HCT116 (cell line): ENCODE measurements around the gene LANCL3. TPM values are rescaled to one million over a fixed set of nuclear protein-coding genes. Genes with fewer than 3 reads are reported as not detected.

Source experiments
- ATAC-seq: fragments of 200-7000 bp; cut with Tn5 transposase; 2 replicates; pipeline ENCODE4 v1.9.1; 2020; ENCODE audit warnings: mild to moderate bottlenecking, moderate library complexity
- BruUV-seq: library from RNA; stranded (reverse); fragments of 400-500 nt; replicated peaks from 2 replicates; lab custom pipeline; 2021; lab: Mats Ljungman, UMichigan
- CTCF ChIA-PET: fragments of 300-600 bp; sonication (Branson Sonifier 250); formaldehyde crosslinking; loops from one replicate; lab custom pipeline; 2021; ENCODE audit warnings: antibody characterized with exemption; lab: Charles Lee
- POLR2A ChIA-PET: fragments of 300-600, 350-600 bp; sonication (Branson Sonifier 250); formaldehyde crosslinking; loops from one replicate; lab custom pipeline; 2021; ENCODE audit warnings: antibody characterized with exemption; lab: Charles Lee
- RAD21 ChIA-PET, 2 experiments: fragments of 300-600 bp; sonication (Branson Sonifier 250); formaldehyde crosslinking; loops; one replicate each; lab custom pipeline; 2023; ENCODE audit warnings: low total read pairs in 2 of 2; ENCODE audit not compliant: uncharacterized antibody in 2 of 2, unreplicated experiment in 2 of 2, low non-redundant PET in 1 of 2; lab: Charles Lee
- DNase-seq: peaks from one replicate; pipeline ENCODE4 v3.0.0-alpha.2; 2010; ENCODE audit warnings: low read depth, low spot score
- H2AFZ ChIP-seq: fragments of 200-600 bp; shearing (Covaris generic), sonication (generic); 2 replicates; pipeline ENCODE4 v1.6.1; 2017; ENCODE audit warnings: low read depth, mixed run types, mixed read lengths, antibody characterized with exemption, low read length; ENCODE audit not compliant: poor library complexity, severe bottlenecking
- H3K27ac ChIP-seq: 2 replicates; pipeline ENCODE4 v1.5.1; 2012; ENCODE audit warnings: low read depth, low read length
- H3K27me3 ChIP-seq: fragments of 200-600 bp; sonication (generic); 2 replicates; pipeline ENCODE4 v1.6.1; 2016; ENCODE audit warnings: mixed run types, low read length, mixed read lengths; ENCODE audit not compliant: insufficient read depth
- H3K36me3 ChIP-seq, 2 experiments: fragments of 200-500 bp in 1 of 2; fragments of 200-600 bp in 1 of 2; sonication (Bioruptor generic) in 1 of 2; sonication (generic) in 1 of 2; 2 replicates each; pipeline versions ENCODE4 v1.5.1 to v1.6.1; 2014 to 2016; ENCODE audit warnings: low read length in 2 of 2, inconsistent platforms in 1 of 2, mixed read lengths in 1 of 2, mixed run types in 1 of 2; ENCODE audit not compliant: insufficient read depth in 2 of 2, control insufficient read depth in 1 of 2
- H3K4me1 ChIP-seq, 2 experiments: fragments of 200-600 bp in 1 of 2; sonication (generic) in 1 of 2; 2 replicates each; pipeline versions ENCODE4 v1.5.1 to v1.6.1; 2012 to 2017; ENCODE audit warnings: low read length in 2 of 2, inconsistent platforms in 1 of 2, mild to moderate bottlenecking in 1 of 2, mixed read lengths in 1 of 2, mixed run types in 1 of 2, moderate library complexity in 1 of 2; ENCODE audit not compliant: insufficient read depth in 2 of 2, control insufficient read depth in 1 of 2
- H3K4me2 ChIP-seq: fragments of 200-600 bp; sonication (generic); 2 replicates; pipeline ENCODE4 v1.6.1; 2017; ENCODE audit warnings: mixed run types, low read length, mixed read lengths
- H3K4me3 ChIP-seq, 2 experiments: fragments of 200-600 bp in 1 of 2; sonication (generic) in 1 of 2; replicated peaks in 1 of 2; 2 replicates each; pipeline ENCODE4 v1.5.1; 2011 to 2016; ENCODE audit warnings: low read length in 2 of 2, control low read depth in 1 of 2, low read depth in 1 of 2, mild to moderate bottlenecking in 1 of 2, mixed read lengths in 1 of 2, mixed run types in 1 of 2
- H3K79me2 ChIP-seq: fragments of 200-600 bp; sonication (generic); 2 replicates; pipeline ENCODE4 v1.6.1; 2017; ENCODE audit warnings: mild to moderate bottlenecking, mixed run types, low read length, moderate library complexity, mixed read lengths; ENCODE audit not compliant: insufficient read depth
- H3K9ac ChIP-seq: fragments of 200-600 bp; sonication (generic); 2 replicates; pipeline ENCODE4 v1.6.1; 2016; ENCODE audit warnings: low read length, mixed read lengths
- H3K9me2 ChIP-seq: fragments of 200-600 bp; sonication (generic), shearing (Covaris generic); 2 replicates; pipeline ENCODE4 v1.6.1; 2017; ENCODE audit warnings: mixed run types, mild to moderate bottlenecking, moderate library complexity; ENCODE audit not compliant: insufficient read depth
- H3K9me3 ChIP-seq, 2 experiments: fragments of 200-500 bp in 1 of 2; fragments of 200-600 bp in 1 of 2; sonication (Bioruptor generic) in 1 of 2; sonication (generic) in 1 of 2; 2 replicates each; pipeline ENCODE4 v1.6.1; 2014 to 2017; ENCODE audit warnings: low read length in 2 of 2, mixed read lengths in 2 of 2, inconsistent platforms in 1 of 2, low read depth in 1 of 2, mild to moderate bottlenecking in 1 of 2, mixed run types in 1 of 2, moderate library complexity in 1 of 2; ENCODE audit not compliant: control insufficient read depth in 1 of 2, insufficient read depth in 1 of 2
- H4K20me1 ChIP-seq: fragments of 200-600 bp; sonication (generic), shearing (Covaris generic); 2 replicates; pipeline ENCODE4 v1.6.1; 2017; ENCODE audit warnings: mixed run types, mild to moderate bottlenecking, moderate library complexity; ENCODE audit not compliant: insufficient read depth
- ATF3 ChIP-seq: IDR thresholded peaks from 2 replicates; pipeline ENCODE4 v1.6.1; 2012
- CBX3 ChIP-seq: IDR thresholded peaks from 2 replicates; pipeline ENCODE4 v1.6.1; 2012; ENCODE audit warnings: low read depth
- CTCF ChIP-seq, 3 experiments: fragments of 200-600 bp in 1 of 3; sonication (generic) in 1 of 3; IDR thresholded peaks in 2 of 3; conservative IDR thresholded peaks in 1 of 3; 2 replicates each; pipeline ENCODE4 v1.5.1; 2012 to 2017; ENCODE audit warnings: low read depth in 2 of 3, low read length in 2 of 3, antibody characterized with exemption in 1 of 3, borderline replicate concordance in 1 of 3, control low read depth in 1 of 3, mild to moderate bottlenecking in 1 of 3, mixed read lengths in 1 of 3, mixed run types in 1 of 3, moderate library complexity in 1 of 3; ENCODE audit not compliant: insufficient read depth in 1 of 3
- EGR1 ChIP-seq: IDR thresholded peaks from 2 replicates; pipeline ENCODE4 v1.6.1; 2012; ENCODE audit warnings: low read depth
- ELF1 ChIP-seq: IDR thresholded peaks from 2 replicates; pipeline ENCODE4 v1.6.1; 2012; ENCODE audit warnings: low read depth, borderline replicate concordance
- EZH2 ChIP-seq: fragments of 200-600 bp; sonication (generic); IDR thresholded peaks from 2 replicates; pipeline ENCODE4 v1.6.1; 2017; ENCODE audit warnings: antibody characterized with exemption, mixed run types
- EZH2phosphoT487 ChIP-seq: fragments of 200-600 bp; IDR thresholded peaks from 2 replicates; pipeline ENCODE4 v1.6.1; 2018; ENCODE audit warnings: antibody characterized with exemption, borderline replicate concordance
- FOSL1 ChIP-seq: IDR thresholded peaks from 2 replicates; pipeline ENCODE4 v1.6.1; 2012; ENCODE audit warnings: low read depth
- MAX ChIP-seq: IDR thresholded peaks from 2 replicates; pipeline ENCODE4 v1.6.1; 2012
- POLR2AphosphoS5 ChIP-seq: IDR thresholded peaks from 2 replicates; pipeline ENCODE4 v1.6.1; 2011; ENCODE audit warnings: mild to moderate bottlenecking, low read depth, low read length, moderate library complexity
- REST ChIP-seq: IDR thresholded peaks from 2 replicates; pipeline ENCODE4 v1.6.1; 2012; ENCODE audit warnings: low read depth
- SIN3A ChIP-seq: IDR thresholded peaks from 2 replicates; pipeline ENCODE4 v1.6.1; 2012; ENCODE audit warnings: low read depth
- SP1 ChIP-seq: IDR thresholded peaks from 2 replicates; pipeline ENCODE4 v1.6.1; 2012; ENCODE audit warnings: low read depth
- SRF ChIP-seq: IDR thresholded peaks from 2 replicates; pipeline ENCODE4 v1.6.1; 2012; ENCODE audit warnings: low read depth
- TCF7L2 ChIP-seq: IDR thresholded peaks from 2 replicates; pipeline ENCODE4 v1.7.0; 2011; ENCODE audit warnings: borderline replicate concordance, inconsistent platforms; ENCODE audit not compliant: insufficient read depth, insufficient read length; ENCODE audit errors: extremely low read depth
- YY1 ChIP-seq: IDR thresholded peaks from 2 replicates; pipeline ENCODE4 v1.6.1; 2011; ENCODE audit warnings: low read length, low read depth, moderate library complexity, mild to moderate bottlenecking; ENCODE audit not compliant: insufficient replicate concordance; ENCODE audit errors: extremely low read depth
- ZBTB33 ChIP-seq: IDR thresholded peaks from 2 replicates; pipeline ENCODE4 v1.6.1; 2011; ENCODE audit warnings: mild to moderate bottlenecking, low read length, moderate library complexity; ENCODE audit not compliant: insufficient replicate concordance; ENCODE audit errors: extremely low read depth
- ZFX ChIP-seq: fragments of 450-650 bp; IDR thresholded peaks from 2 replicates; pipeline ENCODE4 v1.6.1; 2017
- intact Hi-C: fragments of 100-400 bp; cut with micrococcal nuclease; formaldehyde crosslinking; loops from 2 replicates; pipeline ENCODE4 v1.10.0; 2022
- total RNA-seq: library from RNA; stranded (reverse); gene quantifications from one replicate; pipeline ENCODE4 v1.2.1, GENCODE V29; 2021; ENCODE audit not compliant: unreplicated experiment

Gene LANCL3
- total RNA-seq, 1 experiment from 2014 or later: 2.4 TPM

- Histone ChIP-seq H3K9me2 (no peaks in the 10 kb centered on the region), H3K27me3 (no peaks in the 10 kb centered on the region), H3K4me3 (no peak overlapping the region), H3K9ac (no peak overlapping the region), H3K36me3 (no peaks in the 10 kb centered on the region), H2AFZ (no peak overlapping the region), H3K4me2 (no peak overlapping the region), H3K27ac (no peak overlapping the region), H4K20me1 (no peaks in the 10 kb centered on the region), H3K79me2 (no peaks in the 10 kb centered on the region), H3K9me3 (no peaks in the 10 kb centered on the region), H3K4me1 (no peaks in the 10 kb centered on the region)
- intact Hi-C loops: no loop called here
- ATAC-seq (no peak), DNase-seq (no peak)
- POLR2A ChIA-PET: no interaction called here
- no TSS peak for BruUV-seq
- RAD21 ChIA-PET: no interaction called here
- no peak for TF ChIP-seq ATF3
- TF ChIP-seq ELF1: no peak
- TF ChIP-seq FOSL1: no peak
- TF ChIP-seq SP1: no peak
- no peak for TF ChIP-seq EGR1
- no peak for TF ChIP-seq ZBTB33
- no peak for TF ChIP-seq ZFX
- no peak for TF ChIP-seq SIN3A
- no peak for TF ChIP-seq MAX
- no peak for TF ChIP-seq TCF7L2
- no peak for TF ChIP-seq POLR2AphosphoS5
- no peak for TF ChIP-seq EZH2phosphoT487
- TF ChIP-seq CTCF (IDR thresholded peaks at IDR 0.05 in 2 of 3, conservative IDR thresholded peaks at IDR 0.05 in 1 of 3; ENCODE audit: borderline replicate concordance in 1 of 3, insufficient read depth in 1 of 3, low read depth in 2 of 3, low read length in 2 of 3): no peak
- no peak for TF ChIP-seq REST
- TF ChIP-seq SRF: no peak
- TF ChIP-seq CBX3: no peak
- no peak for TF ChIP-seq EZH2
- TF ChIP-seq YY1: no peak
- CTCF ChIA-PET: no interaction called here
Measured at GRCh38 chrX:37580080-37580479, 8.6 kb downstream of the LANCL3 start.
